SK-N-SH (cell line): ENCODE measurements around the gene ME2.

Experiments
- SIN3A ChIP-seq: IDR thresholded peaks from 2 replicates; pipeline ENCODE4 v1.6.1; 2012; ENCODE audit warnings: low read depth, mild to moderate bottlenecking, low read length, moderate library complexity, borderline replicate concordance
- USF2 ChIP-seq: fragments of 150-350 bp; IDR thresholded peaks from 2 replicates; pipeline ENCODE4 v1.6.1; 2017; ENCODE audit warnings: antibody characterized with exemption, low read length, low read depth, borderline replicate concordance

GRCh38 chr18:50982802-50983179, 103.9 kb downstream of the ME2 start:
- TF ChIP-seq USF2 (no peak), SIN3A (no peak)
